ENCODE results near the gene SPATS2L. TPM values are rescaled to one million over a fixed set of nuclear protein-coding genes. Genes with fewer than 3 reads are reported as not detected.

Gene SPATS2L
- total RNA-seq, 1 donor from 2014 or later = 98.0 TPM

GRCh38 chr2:200314976-200315567 is 8.6 kb downstream of the SPATS2L start:
- intact Hi-C loops (cut with micrococcal nuclease) = no loop called here
- DNase-seq = no peak
- ATAC-seq = no peak

- intact Hi-C loops (cut with micrococcal nuclease) = no loop called here
- DNase-seq (no peak), ATAC-seq (no peak)
Observed at GRCh38 chr2:200317975-200318374, 11.5 kb downstream of the SPATS2L start.

- ATAC-seq = no peak
- intact Hi-C loops (cut with micrococcal nuclease) = no loop called here
- no peak for DNase-seq
Observed at GRCh38 chr2:200318940-200319435, 12.5 kb downstream of the SPATS2L start.

- ATAC-seq = peak; percentile 68
- no peak for DNase-seq
- intact Hi-C loops (cut with micrococcal nuclease) = no loop called here
Observed at GRCh38 chr2:200319548-200320337, 13.2 kb downstream of the SPATS2L start.

- DNase-seq (no peak), ATAC-seq (peak; percentile 75)
- intact Hi-C loops (cut with micrococcal nuclease) = no loop called here
Observed at GRCh38 chr2:200320344-200320743, 13.9 kb downstream of the SPATS2L start.

- ATAC-seq = no peak
- intact Hi-C loops (cut with micrococcal nuclease) = no loop called here
- DNase-seq = no peak
Observed at GRCh38 chr2:200320991-200321390, 14.5 kb downstream of the SPATS2L start.

GRCh38 chr2:200321780-200322534 is 15.5 kb downstream of the SPATS2L start:
- intact Hi-C loops (cut with micrococcal nuclease) = no loop called here
- ATAC-seq = peak; percentile 36
- DNase-seq = no peak

- intact Hi-C loops (cut with micrococcal nuclease) = no loop called here
- no peak for ATAC-seq
- no peak for DNase-seq
Observed at GRCh38 chr2:200322607-200323006, 16.1 kb downstream of the SPATS2L start.

GRCh38 chr2:200324362-200324761 is 17.9 kb downstream of the SPATS2L start:
- intact Hi-C loops (cut with micrococcal nuclease) = no loop called here
- no peak for ATAC-seq
- DNase-seq = no peak

- DNase-seq = no peak
- ATAC-seq = peak; percentile 36
- intact Hi-C loops (cut with micrococcal nuclease) = no loop called here
Observed at GRCh38 chr2:200329384-200329783, 22.9 kb downstream of the SPATS2L start.

GRCh38 chr2:200329798-200330197 is 23.3 kb downstream of the SPATS2L start:
- ATAC-seq (peak; percentile 82), DNase-seq (no peak)
- intact Hi-C loops (cut with micrococcal nuclease) = no loop called here

GRCh38 chr2:200330351-200331060 is 24.0 kb downstream of the SPATS2L start:
- ATAC-seq = peak; percentile 68
- DNase-seq = no peak
- intact Hi-C loops (cut with micrococcal nuclease) = no loop called here

- ATAC-seq = no peak
Observed at GRCh38 chr2:200331061-200331400, 24.5 kb downstream of the SPATS2L start.

GRCh38 chr2:200335657-200336056 is 29.2 kb downstream of the SPATS2L start:
- DNase-seq (no peak), ATAC-seq (no peak)
- intact Hi-C loops (cut with micrococcal nuclease) = no loop called here

More at GRCh38 chr2:200331061-200331400, 24.5 kb downstream of the SPATS2L start:
- intact Hi-C loops (cut with micrococcal nuclease) = no loop called here
- no peak for DNase-seq

GRCh38 chr2:200336980-200337615 is 30.6 kb downstream of the SPATS2L start:
- no peak for ATAC-seq

GRCh38 chr2:200337621-200338020 is 31.1 kb downstream of the SPATS2L start:
- DNase-seq = no peak
- intact Hi-C loops (cut with micrococcal nuclease) = no loop called here
- peak; percentile 56 for ATAC-seq

More at GRCh38 chr2:200336980-200337615, 30.6 kb downstream of the SPATS2L start:
- no peak for DNase-seq
- intact Hi-C loops (cut with micrococcal nuclease) = no loop called here

- peak; percentile 73 for ATAC-seq
- DNase-seq = no peak
- intact Hi-C loops (cut with micrococcal nuclease) = no loop called here
Observed at GRCh38 chr2:200338692-200339091, 32.2 kb downstream of the SPATS2L start.

- intact Hi-C loops (cut with micrococcal nuclease) = no loop called here
- ATAC-seq (no peak), DNase-seq (no peak)
Observed at GRCh38 chr2:200340508-200341224, 34.2 kb downstream of the SPATS2L start.

Data from left ventricle myocardium superior (tissue), 1 donor.